ENCODE measurements around the gene FRAT1. TPM values are rescaled to one million over a fixed set of nuclear protein-coding genes. Genes with fewer than 3 reads are reported as not detected.

The FRAT1 gene
- total RNA-seq, 4 donors from 2014 or later = 1.8 to 6.9 (median 3.2) TPM

GRCh38 chr10:97333601-97334369 lies 14.7 kb downstream of the FRAT1 start:
- Histone ChIP-seq H3K27ac (peak overlapping the region; percentile 86 to 91), H3K36me3 (no peaks in the 10 kb centered on the region), H3K27me3 (no peaks in the 10 kb centered on the region), H3K4me1 (peaks cover 0 to 14% of the 10 kb centered on the region in 2 donors), H3K4me3 (peak overlapping the region; percentile 57 to 93), H3K9me3 (no peaks in the 10 kb centered on the region)
- TF ChIP-seq CTCF (IDR thresholded peaks at IDR 0.05) = no peak
- TF ChIP-seq POLR2A (IDR thresholded peaks at IDR 0.05) = no peak
- intact Hi-C loops (cut with DNase I; ENCODE audit: low total_unique reads) = no loop called here
- no peak for DNase-seq

DNA sequence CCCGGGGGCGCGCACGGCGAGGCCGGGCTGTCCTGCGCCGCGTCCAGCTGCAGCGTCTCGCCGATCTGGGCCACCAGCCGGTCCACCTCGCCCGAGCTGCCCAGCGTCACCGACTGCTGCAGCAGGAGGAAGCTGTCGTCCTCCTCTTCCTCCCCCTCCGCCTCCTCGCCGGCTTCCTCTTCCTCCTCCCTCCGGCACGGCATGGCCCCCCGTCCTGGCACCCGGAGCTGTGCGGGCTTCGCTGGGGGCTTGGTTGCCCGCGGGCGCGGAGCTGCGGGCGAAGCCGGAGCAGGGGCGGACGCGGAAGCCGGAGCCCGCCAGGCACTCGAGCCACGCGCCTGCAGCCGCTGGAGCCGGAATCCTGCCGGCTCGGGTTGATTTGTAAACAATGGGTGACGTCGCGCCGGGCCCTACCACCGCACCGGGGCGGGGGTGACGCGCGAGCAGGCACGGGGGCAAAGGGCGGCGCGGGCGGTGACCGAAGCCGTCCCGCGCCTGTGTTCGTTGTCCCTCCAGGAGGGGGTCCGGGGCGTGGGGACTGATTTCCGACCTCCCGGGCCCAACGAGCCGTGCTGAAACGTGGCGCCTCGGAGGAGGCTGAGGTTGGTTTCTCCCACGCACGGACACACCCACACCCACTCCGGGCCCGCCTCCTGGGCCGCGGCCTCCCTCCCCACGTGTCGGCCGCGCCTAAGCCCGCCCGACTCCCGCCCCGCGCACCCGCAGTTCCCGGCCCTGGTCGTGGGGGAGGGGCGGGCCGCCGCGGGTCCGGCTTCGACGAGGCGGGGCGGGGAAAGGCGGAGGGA lies 15.5 kb downstream of the FRAT1 start, which contains the start of gene FRAT2:
Gene FRAT2, minus strand, starts transcription at position 360 of the 806 bp plus-strand sequence. Its CDS starts 157 bp downstream, at position 203.
- peak; percentile 89 to 90 for DNase-seq
- Histone ChIP-seq H3K36me3 (no peaks in the 10 kb centered on the region), H3K27me3 (no peaks in the 10 kb centered on the region), H3K4me3 (peak within 1 kb of the TSS; percentile 57 to 93), H3K4me1 (peaks cover 0 to 14% of the 10 kb centered on the region in 2 donors), H3K9me3 (no peaks in the 10 kb centered on the region), H3K27ac (peak within 1 kb of the TSS; percentile 86 to 91)
- TF ChIP-seq POLR2A (IDR thresholded peaks at IDR 0.05) (peak; percentile 76 to 83), CTCF (IDR thresholded peaks at IDR 0.05) (peak in 1 of 4 experiments; percentile 36)
- intact Hi-C loops (cut with DNase I; ENCODE audit: low total_unique reads) = no loop called here

GRCh38 chr10:97335188-97335619 lies 16.1 kb downstream of the FRAT1 start:
- intact Hi-C loops (cut with DNase I; ENCODE audit: low total_unique reads) = no loop called here
- Histone ChIP-seq H3K27me3 (no peaks in the 10 kb centered on the region), H3K27ac (peak overlapping the region; percentile 86 to 91), H3K9me3 (no peaks in the 10 kb centered on the region), H3K36me3 (no peaks in the 10 kb centered on the region), H3K4me1 (peaks cover 0 to 14% of the 10 kb centered on the region in 2 donors), H3K4me3 (peak overlapping the region; percentile 57 to 93)
- DNase-seq = no peak
- TF ChIP-seq CTCF (IDR thresholded peaks at IDR 0.05) (no peak), POLR2A (IDR thresholded peaks at IDR 0.05) (no peak)

- Histone ChIP-seq H3K27me3 (no peaks in the 10 kb centered on the region), H3K36me3 (no peaks in the 10 kb centered on the region), H3K4me1 (peaks cover 0 to 14% of the 10 kb centered on the region in 2 donors), H3K9me3 (no peaks in the 10 kb centered on the region), H3K4me3 (no peak overlapping the region), H3K27ac (no peak overlapping the region)
- TF ChIP-seq CTCF (IDR thresholded peaks at IDR 0.05) = no peak
- intact Hi-C loops (cut with DNase I; ENCODE audit: low total_unique reads) = no loop called here
- no peak for DNase-seq
Measured at GRCh38 chr10:97336006-97336405, 16.9 kb downstream of the FRAT1 start.

DNA sequence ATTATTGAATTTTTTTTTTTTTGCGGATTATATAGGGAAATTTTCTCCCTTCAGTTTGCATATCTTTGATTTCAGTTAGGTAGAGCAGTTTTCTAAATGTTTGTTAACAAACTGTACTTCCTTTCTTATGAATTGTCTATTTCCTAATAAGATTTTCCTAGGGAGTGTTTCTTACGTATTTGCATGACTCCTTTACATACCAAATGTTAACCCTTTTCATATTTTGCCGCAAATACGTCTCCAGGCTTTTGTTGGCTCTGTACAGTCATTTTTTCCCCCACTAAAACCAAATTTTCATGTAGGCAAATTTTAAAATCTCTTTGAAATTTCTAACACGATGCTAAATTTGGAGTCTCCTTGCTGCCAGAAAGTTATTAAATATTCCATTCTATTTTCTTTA lies 17.4 kb downstream of the FRAT1 start:
- H3K4me1 ChIP-seq = peaks cover 0 to 10% of the 10 kb centered on the region in 2 donors
- no peak overlapping the region for H3K4me3 ChIP-seq
- no peaks in the 10 kb centered on the region for H3K36me3 ChIP-seq
- H3K9me3 ChIP-seq = no peaks in the 10 kb centered on the region
- TF ChIP-seq POLR2A (IDR thresholded peaks at IDR 0.05) (no peak), CTCF (IDR thresholded peaks at IDR 0.05) (no peak)
- intact Hi-C loops (cut with DNase I; ENCODE audit: low total_unique reads) = no loop called here
- peak overlapping the region in 1 of 2 donors; percentile 9 for H3K27ac ChIP-seq
- no peaks in the 10 kb centered on the region for H3K27me3 ChIP-seq
- no peak for DNase-seq

Measured in uterus (tissue), 4 donors.